HEK293 (cell line): ENCODE measurements around the gene MAPK14.
A peak's percentile ranks its signal among the peaks of the same experiment; 100 is the strongest.

Source experiments
- CTCF ChIA-PET: fragments of 350-600 bp; formaldehyde crosslinking; extraction: SDS; loops from one replicate; lab custom pipeline; 2021; ENCODE audit warnings: antibody characterized with exemption; lab: Yijun Ruan, JAX
- POLR2A ChIA-PET: fragments of 300-600 bp; formaldehyde crosslinking; extraction: SDS; loops from one replicate; lab custom pipeline; 2020; ENCODE audit warnings: antibody characterized with exemption, inconsistent platforms; lab: Yijun Ruan, JAX
- H3K27ac ChIP-seq: fragments of 200-500 bp; sonication (Bioruptor generic); 2 replicates; pipeline ENCODE4 v1.5.1; 2014; ENCODE audit warnings: low read depth, low read length, control low read depth, inconsistent platforms; ENCODE audit errors: extremely low read depth
- H3K36me3 ChIP-seq, 2 experiments: fragments of 200-500 bp in 1 of 2; sonication (Bioruptor generic) in 1 of 2; 1 replicate in 1 of 2; 2 replicates in 1 of 2; pipeline ENCODE4 v1.5.1; 2014 to 2017; ENCODE audit warnings: inconsistent platforms in 2 of 2, low read length in 2 of 2; ENCODE audit not compliant: control insufficient read depth in 2 of 2, insufficient read depth in 1 of 2
- H3K4me1 ChIP-seq: fragments of 200-500 bp; sonication (Bioruptor generic); 2 replicates; pipeline ENCODE4 v1.5.1; 2014; ENCODE audit warnings: mild to moderate bottlenecking, low read length, inconsistent platforms; ENCODE audit not compliant: control insufficient read depth, insufficient read depth
- H3K4me3 ChIP-seq: 2 replicates; pipeline ENCODE4 v1.5.1; 2011; ENCODE audit warnings: low read depth, mild to moderate bottlenecking, control low read depth, low read length, moderate library complexity
- H3K9me3 ChIP-seq: fragments of 200-500 bp; sonication (Bioruptor generic); 2 replicates; pipeline ENCODE4 v1.5.1; 2014; ENCODE audit warnings: low read depth, low read length, inconsistent platforms; ENCODE audit not compliant: control insufficient read depth, insufficient read depth
- PRDM2 ChIP-seq: fragments of 450-650 bp; formaldehyde crosslinking; IDR thresholded peaks from 2 replicates; pipeline ENCODE4 v1.5.1; 2016; ENCODE audit warnings: missing biosample characterization, missing genetic modification characterization, borderline replicate concordance
- REST ChIP-seq: fragments of 450-650 bp; formaldehyde crosslinking; IDR thresholded peaks from 2 replicates; pipeline ENCODE4 v1.5.1; 2016; ENCODE audit warnings: missing biosample characterization, missing genetic modification characterization
- SCRT2 ChIP-seq: fragments of 450-650 bp; formaldehyde crosslinking; IDR thresholded peaks from 2 replicates; pipeline ENCODE4 v1.5.1; 2016; ENCODE audit warnings: missing biosample characterization, missing genetic modification characterization
- SP7 ChIP-seq: fragments of 450-650 bp; formaldehyde crosslinking; IDR thresholded peaks from 2 replicates; pipeline ENCODE4 v1.5.1; 2016; ENCODE audit warnings: missing biosample characterization, missing genetic modification characterization
- ZBTB6 ChIP-seq: fragments of 450-650 bp; formaldehyde crosslinking; IDR thresholded peaks from 2 replicates; pipeline ENCODE4 v1.5.1; 2017; ENCODE audit warnings: missing biosample characterization, missing genetic modification characterization
- ZNF184 ChIP-seq: fragments of 450-650 bp; IDR thresholded peaks from 2 replicates; pipeline ENCODE4 v1.5.1; 2018; ENCODE audit warnings: missing biosample characterization, mild to moderate bottlenecking, missing genetic modification characterization
- ZNF394 ChIP-seq: fragments of 450-650 bp; formaldehyde crosslinking; IDR thresholded peaks from 2 replicates; pipeline ENCODE4 v1.5.1; 2016; ENCODE audit warnings: missing biosample characterization, missing genetic modification characterization, mild to moderate bottlenecking, moderate library complexity, borderline replicate concordance
- ZNF488 ChIP-seq: fragments of 450-650 bp; formaldehyde crosslinking; IDR thresholded peaks from 2 replicates; pipeline ENCODE4 v1.5.1; 2016; ENCODE audit warnings: missing biosample characterization, missing genetic modification characterization
- ZNF521 ChIP-seq: fragments of 450-650 bp; formaldehyde crosslinking; IDR thresholded peaks from 2 replicates; pipeline ENCODE4 v1.5.1; 2017; ENCODE audit warnings: missing biosample characterization, mild to moderate bottlenecking, missing genetic modification characterization
- ZNF555 ChIP-seq: fragments of 450-650 bp; formaldehyde crosslinking; conservative IDR thresholded peaks from 2 replicates; pipeline ENCODE4 v1.5.1; 2017; ENCODE audit warnings: missing biosample characterization, mild to moderate bottlenecking, missing genetic modification characterization, inconsistent platforms
- ZNF561 ChIP-seq: fragments of 450-650 bp; IDR thresholded peaks from 2 replicates; pipeline ENCODE4 v1.5.1; 2018; ENCODE audit warnings: missing biosample characterization, missing genetic modification characterization, borderline replicate concordance
- ZNF623 ChIP-seq: fragments of 450-650 bp; formaldehyde crosslinking; IDR thresholded peaks from 2 replicates; pipeline ENCODE4 v1.5.1; 2016; ENCODE audit warnings: missing biosample characterization, missing genetic modification characterization
- ZNF664 ChIP-seq: fragments of 450-650 bp; formaldehyde crosslinking; IDR thresholded peaks from 2 replicates; pipeline ENCODE4 v1.5.1; 2016; ENCODE audit warnings: missing biosample characterization, missing genetic modification characterization
- ZNF692 ChIP-seq: fragments of 450-650 bp; formaldehyde crosslinking; IDR thresholded peaks from 2 replicates; pipeline ENCODE4 v1.5.1; 2016; ENCODE audit warnings: missing biosample characterization, missing genetic modification characterization
- ZNF701 ChIP-seq: fragments of 450-650 bp; formaldehyde crosslinking; IDR thresholded peaks from 2 replicates; pipeline ENCODE4 v1.5.1; 2016; ENCODE audit warnings: missing biosample characterization, missing genetic modification characterization

The MAPK14 gene

GRCh38 chr6:36115412-36115811 is 87.8 kb downstream of the MAPK14 start (continued):
- TF ChIP-seq ZNF623 (tag by site-specific recombination), result no peak
- no peak for TF ChIP-seq ZNF561 (tag by site-specific recombination)
- TF ChIP-seq ZNF555 (tag by site-specific recombination), result no peak

- POLR2A ChIA-PET, result no interaction called here
- TF ChIP-seq ZNF664, result peak; percentile 42; the same call in 1 of the 2 replicates
- no peak for TF ChIP-seq ZNF701 (tag by site-specific recombination)
- no peak for TF ChIP-seq SP7
- no peak for TF ChIP-seq ZNF692 (tag by site-specific recombination)
- no peak for TF ChIP-seq ZBTB6 (tag by site-specific recombination)
- no peak for TF ChIP-seq ZNF394 (tag by site-specific recombination)
- TF ChIP-seq PRDM2 (tag by site-specific recombination), result no peak
- H3K36me3 ChIP-seq, result peaks cover 0 to 3% of the 10 kb centered on the region in 2 experiments; a peak in 2 of 3 replicates
- no peak overlapping the region for H3K27ac ChIP-seq
- no peaks in the 10 kb centered on the region for H3K4me1 ChIP-seq
- H3K4me3 ChIP-seq, result no peak overlapping the region
- CTCF ChIA-PET, result interaction anchor here (0.6 to 0.9 kb wide), 2 partner anchors 8 to 21 kb away, joined by 3 to 4 read pairs; no protein-coding TSS in a partner anchor
- H3K9me3 ChIP-seq, result no peaks in the 10 kb centered on the region
Observed at GRCh38 chr6:36116066-36116864, 88.7 kb downstream of the MAPK14 start.

GRCh38 chr6:36116943-36117342 is 89.3 kb downstream of the MAPK14 start:
- POLR2A ChIA-PET, result no interaction called here
- no peak for TF ChIP-seq ZNF488 (tag by site-specific recombination)
- no peak for TF ChIP-seq SCRT2 (tag by site-specific recombination)
- TF ChIP-seq REST (tag by site-specific recombination), result no peak
- TF ChIP-seq ZNF521 (tag by site-specific recombination), result no peak
- no peak for TF ChIP-seq ZNF184 (tag by site-specific recombination)

More at GRCh38 chr6:36116943-36117342, 89.3 kb downstream of the MAPK14 start:
- Histone ChIP-seq H3K4me1 (no peaks in the 10 kb centered on the region), H3K36me3 (no peaks in the 10 kb centered on the region; a peak in 1 of 3 replicates), H3K27ac (no peak overlapping the region), H3K4me3 (no peak overlapping the region), H3K9me3 (no peaks in the 10 kb centered on the region)
- CTCF ChIA-PET, result interaction anchor here (0.6 to 0.7 kb wide), 2 partner anchors 38 to 443 kb away, joined by 3 read pairs; no protein-coding TSS in a partner anchor
